Nucleus accumbens (tissue), 56 donors: ENCODE measurements around the gene HMGCL.
"Not testable (repeated sequence)": the region's sequence is repeated elsewhere in the genome, so short reads cannot be mapped to it uniquely, and the experiment has no call there.

Experiments
- DNase-seq, 56 donors: peaks; one replicate each; lab custom pipeline; 2025; lab: John Stamatoyannopoulos, UW

Gene HMGCL

DNA sequence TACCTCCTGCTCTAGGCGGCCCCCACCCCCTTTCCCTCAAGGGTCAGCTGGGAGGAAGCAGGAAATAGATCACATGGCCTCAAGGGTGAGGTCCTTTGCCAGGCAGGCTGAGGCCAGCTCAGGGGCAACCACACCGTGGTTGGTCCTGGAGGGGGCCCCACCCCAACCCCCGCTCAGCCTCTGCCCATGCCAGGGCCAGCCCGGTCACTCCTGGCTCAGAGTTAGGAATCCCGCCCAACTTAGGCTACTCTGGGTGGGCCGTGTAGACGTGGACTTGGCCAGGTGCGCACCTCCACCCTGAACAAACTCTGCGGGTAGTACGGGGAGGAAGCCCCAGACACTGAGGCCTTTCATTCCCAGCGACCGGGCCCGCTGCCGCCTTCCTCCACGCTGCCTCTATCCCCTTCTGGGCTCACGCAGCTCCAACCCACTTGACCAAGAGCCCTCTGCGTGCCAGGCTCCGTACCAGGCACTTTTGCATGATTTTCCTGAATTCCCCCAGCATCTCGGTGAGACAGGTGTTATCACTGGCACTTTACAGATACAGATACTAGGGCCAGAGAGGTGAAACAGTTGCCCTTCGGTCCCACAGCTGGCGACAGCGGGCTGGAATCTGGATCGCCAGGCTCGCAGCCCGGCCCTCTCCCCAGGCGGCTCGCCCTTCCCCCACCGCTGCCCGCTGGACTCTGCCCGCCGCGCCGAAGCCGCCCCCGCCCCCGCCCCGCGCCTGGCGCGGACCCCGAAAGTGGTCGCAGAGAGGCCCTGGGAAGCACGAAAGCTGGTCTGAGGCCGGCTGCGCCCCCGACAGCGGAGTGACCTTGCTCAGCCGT, 25.4 kb downstream of the HMGCL start:
- DNase-seq, result peak in 13 of 56 donors; percentile 18 to 70 (median 50)

DNA sequence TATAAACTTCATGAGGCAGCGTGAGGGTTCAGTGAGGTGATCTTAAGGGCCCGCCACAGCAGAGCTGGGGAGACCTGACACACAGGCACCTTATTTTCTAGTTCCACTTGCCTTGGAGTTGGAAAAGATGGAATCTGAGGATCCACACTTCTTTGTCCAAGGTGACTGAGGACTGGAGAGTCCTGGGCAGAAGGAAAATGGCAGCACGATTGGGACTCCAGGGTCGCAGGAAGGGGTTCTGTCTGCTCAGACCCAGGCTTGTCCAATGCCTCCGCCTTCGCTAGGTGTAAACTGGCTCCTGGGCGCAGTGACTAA, 26.0 kb downstream of the HMGCL start:
- DNase-seq, result no peak

DNA sequence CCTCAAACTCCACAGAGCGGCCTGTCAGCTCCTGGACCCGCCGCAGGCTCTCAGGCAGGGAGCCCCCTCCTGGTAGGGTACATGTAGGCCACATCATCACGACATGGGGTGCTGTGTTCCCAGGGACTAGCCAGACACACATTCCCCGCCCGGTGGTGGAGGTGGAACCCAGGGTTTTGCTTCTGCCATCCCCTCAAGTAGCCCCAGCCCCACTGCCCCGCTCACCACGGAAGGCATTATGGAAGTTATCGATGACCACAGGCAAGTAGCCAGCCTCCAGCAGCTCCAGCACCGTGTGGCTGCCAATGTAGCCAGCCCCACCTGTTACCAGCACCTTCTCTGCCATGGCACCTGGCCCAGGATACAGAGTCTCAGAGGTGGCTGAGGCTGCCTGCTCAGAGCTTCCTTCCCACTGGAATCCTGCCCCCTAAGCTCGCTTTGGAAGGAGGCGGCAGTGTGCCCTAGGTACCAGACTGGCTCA, 26.5 kb downstream of the HMGCL start:
- DNase-seq, result no peak

DNA sequence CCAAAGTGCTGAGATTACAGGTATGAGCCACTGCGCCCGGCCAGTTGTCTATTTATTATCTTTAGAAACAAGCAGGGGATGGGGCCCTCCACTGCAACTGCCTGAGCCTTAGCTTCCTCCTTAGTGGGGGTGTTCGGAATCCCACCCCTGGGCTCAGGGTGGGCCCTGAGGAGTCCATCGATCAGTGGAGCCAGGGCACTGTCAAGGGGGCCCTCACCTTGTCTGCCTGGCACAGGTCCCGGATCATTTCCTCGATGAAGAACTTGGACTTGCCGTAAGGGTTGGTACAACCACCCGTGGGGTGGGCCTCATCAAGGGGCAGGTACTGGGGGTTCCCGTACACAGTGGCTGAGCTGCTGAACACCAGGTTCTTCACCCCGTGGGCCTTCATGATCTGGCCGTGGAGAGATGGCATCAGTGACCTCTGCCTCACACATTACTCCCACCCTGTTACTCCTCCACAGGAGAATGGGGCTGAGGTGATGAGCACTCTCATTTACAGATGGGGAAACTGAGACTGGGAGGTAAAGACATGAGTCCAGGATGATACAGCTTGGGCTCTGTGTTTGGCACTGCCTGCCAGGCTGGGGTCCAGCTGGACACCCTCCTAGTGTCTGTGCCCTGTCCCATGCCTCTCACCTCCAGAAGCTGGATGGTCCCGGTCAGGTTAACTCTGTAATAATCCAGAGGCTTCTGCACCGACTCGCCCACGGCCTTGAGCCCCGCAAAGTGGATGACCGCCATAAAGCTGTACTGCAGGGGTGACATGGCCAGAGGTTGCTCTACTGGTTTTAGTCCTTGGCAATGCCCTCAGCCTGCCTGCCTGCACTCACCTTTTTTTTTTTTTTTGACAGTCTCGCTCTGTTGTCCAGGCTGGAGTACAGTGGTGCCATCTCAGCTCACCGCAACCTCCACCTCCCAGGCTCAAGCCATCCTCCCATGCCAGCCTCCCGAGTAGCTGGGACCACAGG, 27.5 kb downstream of the HMGCL start:
- DNase-seq, result no peak

DNA sequence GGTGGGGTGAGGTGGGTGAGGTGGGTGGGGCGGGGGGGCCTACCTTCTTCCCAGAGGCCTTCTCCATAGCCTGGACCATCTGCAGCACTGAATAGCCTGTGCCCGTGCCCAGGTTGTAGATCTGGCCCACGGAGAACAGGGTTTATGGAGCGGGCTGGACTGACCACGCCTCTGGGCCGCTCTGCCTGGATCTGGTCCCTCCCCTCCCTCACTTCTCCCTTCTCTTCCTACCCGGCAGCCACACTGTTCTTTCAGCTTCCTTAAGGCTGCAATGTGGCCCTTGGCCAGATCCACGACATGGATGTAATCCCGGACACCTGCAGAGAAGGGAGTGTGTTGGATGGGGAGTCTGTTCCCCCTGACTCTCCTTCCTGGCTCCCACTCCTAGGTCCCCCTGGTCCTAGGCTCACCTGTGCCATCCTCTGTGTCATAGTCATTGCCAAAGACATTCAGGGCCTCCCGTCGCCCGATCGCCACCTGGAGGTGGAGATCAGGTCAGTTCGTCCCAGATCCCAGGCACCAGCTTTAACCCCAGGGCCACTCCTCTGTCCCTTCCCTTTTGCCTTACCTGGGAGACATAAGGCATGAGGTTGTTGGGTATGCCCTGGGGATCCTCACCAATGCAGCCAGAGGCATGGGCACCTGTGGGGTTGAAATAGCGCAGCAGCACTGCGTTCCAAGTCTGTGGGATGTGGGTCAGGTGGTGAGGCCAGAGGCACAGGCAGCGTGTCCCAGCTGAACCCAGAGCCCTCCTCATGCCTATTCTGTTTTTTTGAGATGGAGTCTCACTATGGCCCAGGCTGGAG, 28.6 kb downstream of the HMGCL start:
- no peak for DNase-seq

DNA sequence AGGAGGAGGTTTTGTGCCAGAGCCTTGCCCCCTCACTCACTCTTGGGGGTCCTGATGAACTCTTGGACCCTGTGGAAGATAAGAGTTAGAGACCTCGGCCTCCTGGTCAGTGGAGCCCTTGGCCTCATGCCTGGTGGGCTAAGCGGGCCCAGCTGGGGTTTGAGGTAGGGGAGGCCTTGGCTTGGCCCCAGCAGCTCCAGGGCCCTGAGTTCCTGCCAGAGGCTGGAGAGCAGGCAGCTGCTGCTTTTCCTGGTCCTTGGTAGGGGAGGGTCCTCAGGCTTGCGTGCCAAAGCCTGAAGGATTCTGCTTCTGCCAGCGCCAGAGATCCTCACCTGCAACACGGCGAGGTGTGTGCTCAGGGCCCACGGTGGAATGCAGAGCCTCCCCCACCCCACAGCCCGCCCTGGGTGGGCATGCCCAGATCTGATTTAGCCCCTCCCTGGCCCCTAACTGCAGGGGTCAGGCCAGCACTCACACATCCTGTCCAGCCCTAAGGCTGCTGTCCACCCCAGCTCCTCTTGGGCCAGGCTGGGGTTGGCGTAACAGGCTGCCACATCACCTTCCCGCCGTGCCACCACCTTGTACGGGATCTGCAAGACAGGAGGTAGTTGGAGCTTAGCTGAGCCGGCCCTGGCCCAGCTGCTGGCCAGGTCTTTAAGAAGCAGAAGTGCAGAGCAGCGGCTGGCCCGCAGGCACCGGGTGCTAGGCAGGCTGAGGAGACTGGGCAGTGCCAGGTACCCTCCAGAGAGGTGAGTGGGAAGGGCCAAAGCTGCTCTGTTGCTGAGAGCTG, 29.4 kb downstream of the HMGCL start:
- DNase-seq, result no peak

DNA sequence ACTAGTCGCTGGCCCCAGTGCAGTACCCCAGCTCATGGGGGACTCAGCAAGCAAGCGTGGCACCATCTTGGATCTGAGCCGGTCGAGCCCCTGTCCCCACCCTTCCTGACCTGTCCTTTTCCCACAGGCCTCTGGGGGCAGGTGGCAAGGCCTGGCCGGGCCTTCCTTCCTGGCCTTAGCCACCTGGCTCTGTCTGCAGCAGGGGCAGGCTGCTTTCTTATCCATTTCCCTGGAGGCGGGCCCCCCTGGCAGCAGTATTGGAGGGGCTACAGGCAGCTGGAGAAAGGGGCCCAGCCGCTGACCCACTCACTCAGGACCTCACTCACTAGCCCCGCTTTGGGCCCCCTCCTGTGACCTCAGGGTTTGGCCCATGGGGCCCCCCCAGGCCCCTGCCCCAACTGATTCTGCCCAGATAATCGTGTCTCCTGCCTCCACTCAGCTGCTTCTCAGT, 30.5 kb downstream of the HMGCL start:
- not testable (repeated sequence) for DNase-seq

DNA sequence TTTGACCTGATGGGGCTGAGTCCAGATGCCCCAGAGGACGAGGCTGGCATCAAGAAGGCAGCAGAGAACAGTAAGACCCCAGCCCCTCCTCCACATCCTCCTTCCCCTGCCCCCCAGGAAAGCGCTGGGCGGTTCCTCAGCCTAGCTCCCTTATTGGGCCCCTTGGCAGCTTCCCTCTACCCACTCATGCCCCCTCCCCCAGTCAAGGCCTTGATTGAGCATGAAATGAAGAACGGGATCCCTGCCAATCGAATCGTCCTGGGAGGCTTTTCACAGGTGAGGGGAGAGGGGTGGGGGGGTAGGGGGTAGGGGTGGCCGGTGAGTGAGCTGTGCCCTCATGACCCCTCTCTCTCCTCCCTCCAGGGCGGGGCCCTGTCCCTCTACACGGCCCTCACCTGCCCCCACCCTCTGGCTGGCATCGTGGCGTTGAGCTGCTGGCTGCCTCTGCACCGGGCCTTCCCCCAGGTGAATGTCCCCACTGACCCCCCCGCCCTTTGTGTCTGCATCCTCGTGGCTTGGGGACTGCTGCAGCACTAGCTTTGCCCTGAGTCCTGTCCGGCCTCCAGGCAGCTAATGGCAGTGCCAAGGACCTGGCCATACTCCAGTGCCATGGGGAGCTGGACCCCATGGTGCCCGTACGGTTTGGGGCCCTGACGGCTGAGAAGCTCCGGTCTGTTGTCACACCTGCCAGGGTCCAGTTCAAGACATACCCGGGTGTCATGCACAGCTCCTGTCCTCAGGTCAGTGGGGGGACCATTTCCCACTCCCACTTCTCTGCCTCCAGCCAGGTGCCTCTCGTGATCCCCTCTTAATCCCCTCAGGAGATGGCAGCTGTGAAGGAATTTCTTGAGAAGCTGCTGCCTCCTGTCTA, 31.1 kb downstream of the HMGCL start:
- DNase-seq, result peak in 7 of 56 donors; percentile 16 to 50 (median 31)

DNA sequence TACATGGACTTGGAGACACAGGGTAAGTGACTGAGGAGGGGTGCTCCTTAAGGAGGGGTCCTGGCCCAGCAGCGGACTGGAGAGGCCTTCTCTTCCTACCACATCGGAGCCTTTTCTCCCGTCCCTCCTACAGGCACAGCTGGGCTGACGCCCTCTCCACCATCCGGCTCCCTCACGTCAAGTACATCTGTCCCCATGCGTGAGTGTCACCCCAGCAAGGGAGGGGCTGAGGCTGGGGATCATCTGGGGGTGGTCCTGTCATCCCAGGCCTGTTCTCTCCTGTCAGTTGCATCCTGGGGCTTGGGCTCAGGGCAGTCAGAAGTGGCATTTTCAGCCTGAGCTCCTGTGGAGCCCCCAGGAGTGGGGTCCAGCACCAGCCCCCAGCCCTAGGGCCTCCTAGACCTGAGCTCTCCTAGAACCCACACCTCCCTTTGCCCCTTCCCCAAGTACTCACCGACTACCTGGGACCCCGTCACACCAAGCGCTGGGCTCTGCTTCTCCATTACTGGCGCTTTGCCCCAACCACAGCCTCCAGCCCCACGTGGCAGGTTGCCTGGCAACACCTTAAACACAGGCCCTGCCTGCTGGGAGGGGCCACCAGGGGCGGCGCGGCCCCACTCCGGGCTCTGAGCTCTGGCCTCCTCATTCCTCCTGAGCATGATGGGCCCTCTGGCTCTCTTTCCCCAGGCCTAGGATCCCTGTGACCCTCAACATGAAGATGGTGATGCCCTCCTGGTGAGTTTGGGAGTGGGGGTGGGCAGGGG, 32.0 kb downstream of the HMGCL start:
- DNase-seq, result peak in 30 of 56 donors; percentile 13 to 83 (median 42)

DNA sequence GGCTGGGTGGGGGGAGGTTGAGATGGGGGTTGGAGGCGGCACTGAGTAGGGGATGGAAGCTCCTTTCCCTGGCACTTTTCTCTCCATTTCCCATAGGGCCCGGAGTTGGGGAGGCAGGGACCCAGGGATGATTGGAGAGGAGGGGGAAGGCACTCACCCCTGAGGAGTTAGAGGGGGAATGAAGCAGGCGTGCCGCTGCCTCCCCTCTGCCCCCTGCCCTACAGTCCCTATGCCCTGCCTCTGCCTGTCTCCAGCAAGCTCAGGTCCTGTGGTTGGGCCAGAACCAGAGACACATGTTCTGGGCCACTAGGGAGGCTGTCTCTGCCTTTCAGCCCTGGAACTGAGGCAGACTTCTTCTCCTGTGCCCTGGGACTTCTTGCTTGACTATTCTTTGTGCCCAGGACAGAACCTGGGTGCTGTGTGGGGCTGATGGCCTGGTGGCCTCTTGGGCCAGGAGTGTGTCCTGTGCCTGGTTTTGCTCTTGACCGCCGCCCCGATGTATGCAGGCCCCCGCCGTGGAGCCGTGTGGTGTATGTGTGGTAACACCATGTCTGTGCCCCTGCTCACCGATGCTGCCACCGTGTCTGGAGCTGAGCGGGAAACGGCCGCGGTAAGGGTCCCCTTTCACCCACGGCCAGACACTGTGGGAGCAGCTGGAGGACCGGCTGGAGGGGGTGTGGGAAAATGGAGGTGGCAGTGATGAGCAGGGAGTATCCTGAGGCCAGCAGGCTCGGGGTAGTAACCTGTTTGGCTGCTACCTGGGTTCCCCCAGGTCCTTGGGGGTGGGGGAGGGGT, 32.9 kb downstream of the HMGCL start:
- no peak for DNase-seq

DNA sequence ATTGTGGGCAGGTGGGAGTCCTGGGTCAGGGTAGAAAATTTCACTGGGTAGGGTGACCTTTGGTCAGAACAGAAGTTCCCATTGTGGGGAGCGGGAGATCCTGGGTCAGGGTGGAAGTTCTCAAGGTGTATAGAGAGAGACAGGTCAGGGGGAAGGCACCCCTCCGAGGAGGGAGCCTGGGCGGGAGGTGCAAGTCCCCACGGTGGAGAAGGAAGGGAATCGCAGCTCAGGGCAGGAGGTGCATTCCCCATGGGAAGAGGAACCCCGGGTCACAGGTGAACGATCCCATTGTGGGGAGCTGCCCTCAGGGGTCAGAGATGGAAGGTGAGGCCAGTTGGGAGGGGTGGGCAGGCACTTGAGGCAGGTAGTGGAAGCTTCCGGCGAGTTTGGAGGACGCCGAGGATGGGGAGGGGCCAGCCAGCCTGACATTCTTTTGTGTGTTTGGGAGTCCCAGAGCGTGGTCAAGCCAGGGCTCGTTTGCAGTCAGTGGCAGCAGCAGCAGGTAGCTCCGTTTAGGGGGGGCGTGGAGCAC, 33.6 kb downstream of the HMGCL start:
- peak in 1 of 56 donors; percentile 25 for DNase-seq

DNA sequence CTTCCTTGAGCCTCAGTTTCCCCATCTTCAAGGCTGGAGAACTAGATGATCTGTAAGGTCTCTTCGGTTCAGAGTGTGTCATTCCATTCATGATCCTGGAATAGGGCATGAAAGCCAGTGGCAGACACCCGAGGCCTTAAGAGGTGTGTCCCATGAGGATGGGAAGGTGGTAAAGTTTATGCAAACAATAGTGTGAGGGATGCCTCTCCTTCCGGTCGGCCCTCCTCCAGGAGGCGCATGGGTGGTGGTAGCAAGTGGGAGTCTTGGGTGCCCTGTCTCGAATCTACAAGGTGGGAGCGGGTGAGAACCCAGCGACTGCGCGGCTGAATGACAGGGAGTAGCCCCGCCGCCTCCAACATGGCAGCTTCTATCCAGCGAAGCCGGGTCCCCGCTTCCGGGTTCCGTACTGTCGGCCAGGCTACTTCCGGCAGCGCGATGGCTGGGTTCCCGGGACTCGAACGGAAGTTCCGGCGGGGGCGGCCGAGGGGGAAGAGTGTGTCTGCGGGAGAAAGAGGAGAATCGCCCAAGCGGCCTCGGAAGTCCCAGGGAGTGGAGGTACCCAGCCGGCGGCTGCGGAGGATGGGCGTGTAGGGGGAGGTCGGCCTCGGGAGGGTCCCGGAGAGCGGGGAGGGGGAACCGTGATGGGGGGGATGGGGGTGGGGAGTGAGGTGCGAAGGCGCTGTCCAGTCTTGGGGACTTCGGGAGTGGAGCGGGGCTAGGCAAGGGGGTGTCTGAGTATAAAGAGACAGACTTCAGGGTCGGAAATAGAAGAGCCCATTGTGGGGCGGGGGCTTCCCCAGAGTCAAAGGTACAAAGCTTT, 34.3 kb downstream of the HMGCL start, which contains the start of gene LYPLA2:
TSS of gene LYPLA2 (plus strand) at position 450 of the 820 bp plus-strand sequence. CDS start 1,538 bp downstream, outside the sequence.
- peak; percentile 59 to 97 (median 91) for DNase-seq

DNA sequence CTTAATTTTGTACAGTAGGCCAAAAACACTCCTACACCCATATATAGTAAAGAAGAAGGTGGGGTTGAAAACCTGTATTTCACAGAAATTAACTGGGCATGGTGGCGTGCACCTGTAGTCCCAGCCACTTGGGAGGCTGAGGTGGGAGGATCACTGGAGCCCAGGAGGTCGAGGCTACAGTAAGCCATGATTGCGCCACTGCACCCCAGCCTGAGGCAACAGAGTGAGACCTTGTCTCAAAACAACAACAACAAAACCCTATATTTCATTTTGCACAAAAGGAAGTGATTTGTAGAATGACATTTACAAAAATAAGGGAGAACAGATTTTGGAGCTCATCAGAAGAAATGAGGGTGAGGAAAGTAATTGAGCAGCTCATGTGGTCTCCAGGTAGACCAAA, 36.5 kb downstream of the HMGCL start:
- no peak for DNase-seq

DNA sequence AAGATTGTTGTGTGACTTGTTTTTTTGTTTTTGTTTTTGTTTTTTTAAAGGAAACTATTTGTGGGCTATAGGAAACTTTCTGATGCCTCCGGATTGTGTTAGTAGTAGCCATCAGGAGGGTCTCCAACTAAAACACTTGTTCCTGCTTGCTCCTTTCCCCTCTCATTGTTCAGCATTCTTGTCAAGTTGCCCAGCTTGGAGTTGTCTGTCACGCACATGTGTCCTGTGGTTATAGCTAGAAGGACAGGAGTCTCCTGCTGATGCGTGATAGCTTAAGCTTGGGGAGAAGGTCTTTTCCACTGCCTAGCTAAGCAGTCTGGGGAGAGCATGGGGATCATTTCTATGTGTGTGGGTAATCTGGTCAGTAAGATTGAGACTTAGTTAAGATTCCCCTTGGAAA, 37.5 kb downstream of the HMGCL start:
- DNase-seq, result no peak

DNA sequence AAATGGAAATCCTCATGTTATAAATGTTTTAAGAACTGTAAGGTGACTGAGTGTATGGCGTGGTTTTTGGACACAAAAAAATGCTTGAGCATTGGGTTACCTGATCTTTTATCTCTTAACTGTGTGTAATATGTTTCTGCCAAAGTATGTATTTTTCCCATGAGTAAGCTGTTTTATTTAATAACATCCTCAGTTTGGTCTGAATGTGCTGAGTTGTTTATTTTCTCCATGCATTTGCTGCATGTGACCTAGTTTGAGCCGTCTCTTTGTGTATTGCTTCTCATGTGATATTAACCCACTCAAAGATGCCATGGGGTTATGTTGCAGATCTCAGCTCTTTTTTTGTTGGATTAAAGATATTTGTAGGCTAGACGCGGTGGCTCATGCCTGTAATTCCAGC, 40.4 kb downstream of the HMGCL start:
- DNase-seq, result no peak

DNA sequence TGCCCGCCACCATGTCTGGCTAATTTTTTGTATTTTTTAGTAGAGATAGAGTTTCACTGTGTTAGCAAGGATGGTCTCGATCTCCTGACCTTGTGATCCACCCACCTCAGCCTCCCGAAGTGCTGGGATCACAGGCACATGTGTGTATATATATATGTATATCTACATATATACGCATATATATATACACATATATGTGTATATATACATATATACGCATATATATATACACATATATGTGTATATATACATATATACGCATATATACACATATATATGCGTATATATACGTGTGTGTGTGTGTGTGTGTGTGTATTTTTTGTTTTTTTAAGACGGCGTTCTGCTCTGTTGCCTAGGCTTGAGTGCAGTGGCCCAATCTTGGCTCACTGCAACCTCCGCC, 42.1 kb downstream of the HMGCL start:
- not testable (repeated sequence) for DNase-seq
